Measurements from ENCODE around the gene TMEM18. TPM values are rescaled to one million over a fixed set of nuclear protein-coding genes. Genes with fewer than 3 reads are reported as not detected.

Gene TMEM18
- total and polyA plus RNA-seq, 2 of the 13 experiments (the other 11 are each of a cell fraction or from before 2014, with no cell fraction given): 45.9 to 49.4 TPM

GRCh38 chr2:691821-692761 lies 14.9 kb upstream of the TMEM18 start:
- no peaks in the 10 kb centered on the region for H3K9me3 ChIP-seq (ENCODE audit: low read length)
- H4K20me1 ChIP-seq (ENCODE audit: insufficient read depth, low read length): no peaks in the 10 kb centered on the region
- ATAC-seq (peak; percentile 49), FAIRE-seq (no peak), DNase-seq (ENCODE audit: low spot score) (no peak)
- ChIA-PET CTCF (ENCODE audit: low intra/inter-chr PET ratio, low total read pairs) (no interaction called here), POLR2A (no interaction called here)
- no peaks in the 10 kb centered on the region for H3K4me1 ChIP-seq (ENCODE audit: insufficient read depth, low read length)
- H3K27ac ChIP-seq (ENCODE audit: extremely low read length, insufficient read depth, low read length): no peak overlapping the region
- no peak overlapping the region for H3K4me3 ChIP-seq (replicated peaks in 1 of 3; ENCODE audit: insufficient read depth in 1 of 3, low read depth in 2 of 3, low read length in 3 of 3)
- peaks cover 0 to 30% of the 10 kb centered on the region in 2 experiments; a peak in 3 of 5 replicates for H3K27me3 ChIP-seq (ENCODE audit: control insufficient read depth in 1 of 2, insufficient read depth in 2 of 2, low read length in 2 of 2)
- no peak overlapping the region for H3K4me2 ChIP-seq (ENCODE audit: low read depth, low read length)
- no TSS peak for BruUV-seq (replicated peaks)
- H3K36me3 ChIP-seq (replicated peaks in 1 of 2; ENCODE audit: control insufficient read depth in 1 of 2, insufficient read depth in 2 of 2, low read length in 2 of 2): no peaks in the 10 kb centered on the region
- WGBS (ENCODE audit: low lambda C conversion rate): 60% methylated on average over 29 of the region's 35 CpGs
- H2AFZ ChIP-seq (ENCODE audit: low read length): no peak overlapping the region
- intact Hi-C loops (cut with micrococcal nuclease; ENCODE audit: unreplicated experiment) (no loop called here), in situ Hi-C loops (cut with HindIII; ENCODE audit: extremely low pct_ligation_motif_present, low pct_unique_long_range_greater_than_20kb) (no loop called here)
- no peak overlapping the region for H3K9ac ChIP-seq (ENCODE audit: insufficient read depth, low read depth, low read length)
- no peaks in the 10 kb centered on the region for H3K79me2 ChIP-seq (ENCODE audit: insufficient read depth, low read length)
- TF ChIP-seq ZNF646 (CRISPR knock-in tag; IDR thresholded peaks at IDR 0.05) (no peak), NFIB (CRISPR knock-in tag; IDR thresholded peaks at IDR 0.05; ENCODE audit: borderline replicate concordance) (no peak), ISL2 (CRISPR knock-in tag; IDR thresholded peaks at IDR 0.05) (no peak), ZNF160 (CRISPR knock-in tag; IDR thresholded peaks at IDR 0.05) (no peak), ADNP (CRISPR knock-in tag; IDR thresholded peaks at IDR 0.05) (no peak), ZNF496 (CRISPR knock-in tag; IDR thresholded peaks at IDR 0.05; ENCODE audit: insufficient replicate concordance) (no peak), SP5 (CRISPR knock-in tag; IDR thresholded peaks at IDR 0.05; ENCODE audit: borderline replicate concordance, low read depth) (no peak), NKX3-1 (CRISPR knock-in tag; IDR thresholded peaks at IDR 0.05) (no peak), SALL1 (CRISPR knock-in tag; IDR thresholded peaks at IDR 0.05) (no peak), RARA (CRISPR knock-in tag; IDR thresholded peaks at IDR 0.05) (no peak), ZNF235 (CRISPR knock-in tag; IDR thresholded peaks at IDR 0.05; ENCODE audit: borderline replicate concordance) (no peak), ZNF333 (CRISPR knock-in tag; IDR thresholded peaks at IDR 0.05; ENCODE audit: borderline replicate concordance) (no peak), ONECUT2 (CRISPR knock-in tag; IDR thresholded peaks at IDR 0.05) (no peak), MXI1 (IDR thresholded peaks at IDR 0.05; ENCODE audit: borderline replicate concordance, low read depth, low read length) (no peak), KLF15 (CRISPR knock-in tag; IDR thresholded peaks at IDR 0.05; ENCODE audit: borderline replicate concordance) (no peak), ZFX (CRISPR knock-in tag; IDR thresholded peaks at IDR 0.05; ENCODE audit: low read depth) (no peak)
- TF ChIP-seq, protein P1, sequence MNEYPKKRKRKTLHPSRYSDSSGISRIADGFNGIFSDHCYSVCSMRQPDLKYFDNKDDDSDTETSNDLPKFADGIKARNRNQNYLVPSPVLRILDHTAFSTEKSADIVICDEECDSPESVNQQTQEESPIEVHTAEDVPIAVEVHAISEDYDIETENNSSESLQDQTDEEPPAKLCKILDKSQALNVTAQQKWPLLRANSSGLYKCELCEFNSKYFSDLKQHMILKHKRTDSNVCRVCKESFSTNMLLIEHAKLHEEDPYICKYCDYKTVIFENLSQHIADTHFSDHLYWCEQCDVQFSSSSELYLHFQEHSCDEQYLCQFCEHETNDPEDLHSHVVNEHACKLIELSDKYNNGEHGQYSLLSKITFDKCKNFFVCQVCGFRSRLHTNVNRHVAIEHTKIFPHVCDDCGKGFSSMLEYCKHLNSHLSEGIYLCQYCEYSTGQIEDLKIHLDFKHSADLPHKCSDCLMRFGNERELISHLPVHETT (CRISPR knock-in tag; conservative IDR thresholded peaks at IDR 0.05): no peak

All from HepG2 (cell line).